ENCODE measurements around the gene COG6. TPM values are rescaled to one million over a fixed set of nuclear protein-coding genes. Genes with fewer than 3 reads are reported as not detected.

Gene COG6
- polyA plus RNA-seq, 1 of the 3 experiments (the other 2 are of a cell fraction): 13.1 TPM

GRCh38 chr13:39655041-39655568, 357 bp upstream of the COG6 start:
- Histone ChIP-seq H3K4me3 (ENCODE audit: low read depth in 2 of 2, low read length in 1 of 2) (peak overlapping the region; percentile 90 to 98), H3K27me3 (ENCODE audit: insufficient read depth) (no peaks in the 10 kb centered on the region), H3K9me2 (no peaks in the 10 kb centered on the region), H3K79me2 (ENCODE audit: insufficient read depth) (peaks cover 28% of the 10 kb centered on the region), H3K4me2 (peak overlapping the region; percentile 95), H3K27ac (ENCODE audit: low read depth in 2 of 2, low read length in 1 of 2) (peak overlapping the region in 1 of 2 experiments; percentile 5; a peak in 1 of 4 replicates), H3K9ac (no peak overlapping the region; the same call in 1 of the 2 replicates), H4K20me1 (ENCODE audit: insufficient read depth) (no peaks in the 10 kb centered on the region), H3K9me3 (no peaks in the 10 kb centered on the region), H3K4me1 (ENCODE audit: control insufficient read depth in 1 of 2, insufficient read depth in 2 of 2, low read depth in 1 of 2, low read length in 1 of 2) (no peaks in the 10 kb centered on the region; a peak in 1 of 4 replicates), H3F3A (replicated peaks; ENCODE audit: insufficient read depth) (no peaks in the 10 kb centered on the region), H2AFZ (ENCODE audit: low read depth) (peak overlapping the region; percentile 93), H3K36me3 (replicated peaks in 1 of 2; ENCODE audit: control insufficient read depth in 1 of 2, insufficient read depth in 2 of 2, low read length in 1 of 2) (peaks cover 8 to 9% of the 10 kb centered on the region in 2 experiments)
- TF ChIP-seq MEF2A (IDR thresholded peaks at IDR 0.05; ENCODE audit: borderline replicate concordance, low read depth) (no peak), POLR2AphosphoS5 (IDR thresholded peaks at IDR 0.05; ENCODE audit: low read depth, low read length) (no peak), GATA2 (CRISPR knock-in tag; IDR thresholded peaks at IDR 0.05) (no peak), FOSL2 (IDR thresholded peaks at IDR 0.05; ENCODE audit: borderline replicate concordance, low read depth) (no peak), NRF1 (IDR thresholded peaks at IDR 0.05; ENCODE audit: low read depth, low read length) (no peak), YY1 (IDR thresholded peaks at IDR 0.05; ENCODE audit: low read depth) (0 out of 2 replicates have a peak, but pooled peaks have one; percentile 6), GABPA (IDR thresholded peaks at IDR 0.05; ENCODE audit: low read depth) (0 out of 2 replicates have a peak, but pooled peaks have one; percentile 28), JUND (IDR thresholded peaks at IDR 0.05) (no peak), FOXM1 (IDR thresholded peaks at IDR 0.05; ENCODE audit: low read depth) (no peak), SIN3A (IDR thresholded peaks at IDR 0.05; ENCODE audit: borderline replicate concordance, low read depth, low read length) (no peak), USF1 (IDR thresholded peaks at IDR 0.05; ENCODE audit: borderline replicate concordance, low read depth) (no peak), MAX (IDR thresholded peaks at IDR 0.05; ENCODE audit: low read depth) (no peak), EZH2phosphoT487 (IDR thresholded peaks at IDR 0.05; ENCODE audit: borderline replicate concordance, low read depth) (no peak), ZBTB33 (IDR thresholded peaks at IDR 0.05; ENCODE audit: borderline replicate concordance, low read depth) (no peak), PBX3 (IDR thresholded peaks at IDR 0.05) (no peak)
- ChIA-PET POLR2A (no interaction called here), CTCF (interaction anchor here (2.5 kb wide), 1 partner anchor 43 kb away, joined by 8 read pairs; no protein-coding TSS in a partner anchor)
- peak; percentile 2 for DNase-seq
- WGBS (ENCODE audit: low lambda C conversion rate): 0% methylated on average over 2 of the region's 2 CpGs
